HepG2 (cell line): ENCODE measurements around the gene RABEPK. TPM values are rescaled to one million over a fixed set of nuclear protein-coding genes. Genes with fewer than 3 reads are reported as not detected.

Experiments
- HNF4G ChIP-seq, 2 experiments: sonication (generic) in 1 of 2; formaldehyde crosslinking in 1 of 2; IDR thresholded peaks; 2 replicates each; pipeline versions ENCODE4 v1.4.0 to v1.6.1; 2011 to 2020; ENCODE audit warnings: borderline replicate concordance in 2 of 2, low read depth in 2 of 2, mild to moderate bottlenecking in 2 of 2, low read length in 1 of 2, missing genetic modification reagents in 1 of 2, moderate library complexity in 1 of 2
- NFE2L2 ChIP-seq: fragments of 150-350 bp; IDR thresholded peaks from 2 replicates; pipeline ENCODE4 v1.6.1; 2014; ENCODE audit warnings: low read length
- POGZ ChIP-seq: sonication (generic); formaldehyde crosslinking; IDR thresholded peaks from 2 replicates; pipeline ENCODE4 v1.4.0; 2020; ENCODE audit warnings: mild to moderate bottlenecking, missing genetic modification reagents
- RCOR2 ChIP-seq: IDR thresholded peaks from 2 replicates; pipeline ENCODE4 v1.6.1; 2016; ENCODE audit warnings: missing biosample characterization, missing genetic modification reagents
- XBP1 ChIP-seq: sonication (generic); formaldehyde crosslinking; IDR thresholded peaks from 2 replicates; pipeline ENCODE4 v1.5.0; 2020; ENCODE audit warnings: missing genetic modification reagents
- ZBTB7B ChIP-seq: sonication (generic); formaldehyde crosslinking; IDR thresholded peaks from 2 replicates; pipeline ENCODE4 v1.4.0; 2020; ENCODE audit warnings: missing genetic modification reagents
- ZNF296 ChIP-seq: sonication (generic); formaldehyde crosslinking; conservative IDR thresholded peaks from 2 replicates; pipeline ENCODE4 v1.5.0; 2020; ENCODE audit warnings: mild to moderate bottlenecking, missing genetic modification reagents
- ZNF331 ChIP-seq: sonication (generic); formaldehyde crosslinking; IDR thresholded peaks from 2 replicates; pipeline ENCODE4 v1.4.0; 2020; ENCODE audit warnings: missing genetic modification reagents
- polyA plus RNA-seq, 8 experiments: library from polyadenylated mRNA; depleted of rRNA in 3 of 8; stranded (reverse) in 7 of 8; unstranded in 1 of 8; fragments of >200 nt; fragmentation: Illumina TruSeq in 4 of 8; extraction: Trizol in 4 of 8; gene quantifications; 2 replicates each; pipeline versions ENCODE4 v1.2.1 to v1.2.3, GENCODE V29; 2011 to 2016; ENCODE audit warnings: low read depth in 4 of 8, missing spikeins in 1 of 8, mixed read lengths in 1 of 8; ENCODE audit not compliant: insufficient read depth in 1 of 8
- total RNA-seq, 5 experiments: library from RNA; depleted of rRNA; stranded (reverse); fragments of >200 nt; fragmentation: Illumina TruSeq; extraction: Trizol; gene quantifications; 2 replicates each; pipeline ENCODE4 v1.2.3, GENCODE V29; 2016; ENCODE audit warnings: low read depth in 1 of 5
- TF ChIP-seq, protein P1 (sequence below): IDR thresholded peaks from 2 replicates; pipeline ENCODE4 v1.6.1; 2012; ENCODE audit warnings: inconsistent platforms
- TF ChIP-seq, protein P2 (sequence below): sonication (generic); formaldehyde crosslinking; IDR thresholded peaks from 2 replicates; pipeline ENCODE4 v1.9.0; 2021; ENCODE audit warnings: missing genetic modification reagents, borderline replicate concordance
- TF ChIP-seq, protein P3 (sequence below): sonication (generic); formaldehyde crosslinking; IDR thresholded peaks from 2 replicates; pipeline ENCODE4 v1.5.0; 2020; ENCODE audit warnings: mild to moderate bottlenecking, missing genetic modification reagents
- TF ChIP-seq, protein P4 (sequence below): sonication (generic); formaldehyde crosslinking; IDR thresholded peaks from 2 replicates; pipeline ENCODE4; 2020; ENCODE audit warnings: missing genetic modification reagents, mild to moderate bottlenecking, borderline replicate concordance
- TF ChIP-seq, protein P5 (sequence below): sonication (generic); formaldehyde crosslinking; IDR thresholded peaks from 2 replicates; pipeline ENCODE4 v1.5.0; 2020; ENCODE audit warnings: missing genetic modification reagents
- TF ChIP-seq, protein P6 (sequence below): sonication (generic); formaldehyde crosslinking; IDR thresholded peaks from 2 replicates; pipeline ENCODE4 v1.5.1; 2020; ENCODE audit warnings: missing genetic modification reagents, mild to moderate bottlenecking, borderline replicate concordance
- TF ChIP-seq, protein P7 (sequence below): IDR thresholded peaks from 2 replicates; pipeline ENCODE4 v1.6.1; 2016

The RABEPK gene
- total and polyA plus RNA-seq, 2 of the 13 experiments (the other 11 are each of a cell fraction or from before 2014, with no cell fraction given): 75.5 to 90.0 TPM

DNA sequence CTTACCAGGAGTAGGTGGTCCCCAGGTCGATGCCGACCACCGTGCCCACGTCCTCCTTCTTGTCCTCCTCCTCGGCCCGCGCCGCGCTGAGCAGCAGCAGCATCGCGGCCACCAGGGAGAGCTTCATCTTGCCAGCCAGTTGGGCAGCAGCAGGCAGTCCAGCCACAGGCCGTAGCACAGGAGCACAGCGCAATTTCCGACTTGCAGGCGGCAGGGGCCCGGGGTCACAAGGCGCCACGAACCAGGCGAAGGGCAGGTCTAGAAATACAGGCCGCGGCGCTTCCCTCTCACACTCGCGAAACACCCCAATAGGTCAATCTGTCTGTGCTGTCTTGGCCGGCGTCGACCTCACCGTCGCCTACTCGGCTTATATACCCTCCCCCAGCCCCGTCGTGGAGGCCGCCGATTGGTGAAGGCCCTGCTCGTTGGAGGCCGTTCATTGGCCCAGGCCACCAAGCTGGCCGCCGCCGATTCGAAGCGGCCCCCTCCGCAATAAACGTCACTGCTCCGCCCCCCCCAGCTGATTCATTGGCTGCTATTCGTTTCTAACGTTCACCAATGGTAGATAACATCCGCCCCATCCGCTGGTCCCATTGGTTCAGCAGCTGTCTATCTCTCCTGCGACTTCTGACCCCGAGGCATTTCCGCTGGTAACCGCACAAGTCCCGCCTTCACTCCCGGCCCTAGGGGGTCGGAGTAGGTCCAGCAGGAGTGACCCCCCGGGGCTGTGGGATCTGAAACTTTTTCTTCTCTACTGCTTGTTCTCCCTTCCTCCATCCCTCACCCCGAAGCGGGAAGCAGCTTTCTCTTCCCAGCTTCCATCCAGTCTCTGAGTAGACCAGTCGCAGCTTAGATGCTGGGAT lies 40.9 kb downstream of the RABEPK start, which contains the start of gene HSPA5 (continued):
- TF ChIP-seq, protein P1, sequence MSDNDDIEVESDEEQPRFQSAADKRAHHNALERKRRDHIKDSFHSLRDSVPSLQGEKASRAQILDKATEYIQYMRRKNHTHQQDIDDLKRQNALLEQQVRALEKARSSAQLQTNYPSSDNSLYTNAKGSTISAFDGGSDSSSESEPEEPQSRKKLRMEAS: peak; percentile 58
- TF ChIP-seq XBP1 (CRISPR knock-in tag): peak; percentile 99
- TF ChIP-seq, protein P2, sequence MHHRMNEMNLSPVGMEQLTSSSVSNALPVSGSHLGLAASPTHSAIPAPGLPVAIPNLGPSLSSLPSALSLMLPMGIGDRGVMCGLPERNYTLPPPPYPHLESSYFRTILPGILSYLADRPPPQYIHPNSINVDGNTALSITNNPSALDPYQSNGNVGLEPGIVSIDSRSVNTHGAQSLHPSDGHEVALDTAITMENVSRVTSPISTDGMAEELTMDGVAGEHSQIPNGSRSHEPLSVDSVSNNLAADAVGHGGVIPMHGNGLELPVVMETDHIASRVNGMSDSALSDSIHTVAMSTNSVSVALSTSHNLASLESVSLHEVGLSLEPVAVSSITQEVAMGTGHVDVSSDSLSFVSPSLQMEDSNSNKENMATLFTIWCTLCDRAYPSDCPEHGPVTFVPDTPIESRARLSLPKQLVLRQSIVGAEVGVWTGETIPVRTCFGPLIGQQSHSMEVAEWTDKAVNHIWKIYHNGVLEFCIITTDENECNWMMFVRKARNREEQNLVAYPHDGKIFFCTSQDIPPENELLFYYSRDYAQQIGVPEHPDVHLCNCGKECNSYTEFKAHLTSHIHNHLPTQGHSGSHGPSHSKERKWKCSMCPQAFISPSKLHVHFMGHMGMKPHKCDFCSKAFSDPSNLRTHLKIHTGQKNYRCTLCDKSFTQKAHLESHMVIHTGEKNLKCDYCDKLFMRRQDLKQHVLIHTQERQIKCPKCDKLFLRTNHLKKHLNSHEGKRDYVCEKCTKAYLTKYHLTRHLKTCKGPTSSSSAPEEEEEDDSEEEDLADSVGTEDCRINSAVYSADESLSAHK (CRISPR knock-in tag): 0 out of 2 replicates have a peak, but pooled peaks have one; percentile 77
- TF ChIP-seq RCOR2 (CRISPR knock-in tag): no peak
- TF ChIP-seq, protein P3, sequence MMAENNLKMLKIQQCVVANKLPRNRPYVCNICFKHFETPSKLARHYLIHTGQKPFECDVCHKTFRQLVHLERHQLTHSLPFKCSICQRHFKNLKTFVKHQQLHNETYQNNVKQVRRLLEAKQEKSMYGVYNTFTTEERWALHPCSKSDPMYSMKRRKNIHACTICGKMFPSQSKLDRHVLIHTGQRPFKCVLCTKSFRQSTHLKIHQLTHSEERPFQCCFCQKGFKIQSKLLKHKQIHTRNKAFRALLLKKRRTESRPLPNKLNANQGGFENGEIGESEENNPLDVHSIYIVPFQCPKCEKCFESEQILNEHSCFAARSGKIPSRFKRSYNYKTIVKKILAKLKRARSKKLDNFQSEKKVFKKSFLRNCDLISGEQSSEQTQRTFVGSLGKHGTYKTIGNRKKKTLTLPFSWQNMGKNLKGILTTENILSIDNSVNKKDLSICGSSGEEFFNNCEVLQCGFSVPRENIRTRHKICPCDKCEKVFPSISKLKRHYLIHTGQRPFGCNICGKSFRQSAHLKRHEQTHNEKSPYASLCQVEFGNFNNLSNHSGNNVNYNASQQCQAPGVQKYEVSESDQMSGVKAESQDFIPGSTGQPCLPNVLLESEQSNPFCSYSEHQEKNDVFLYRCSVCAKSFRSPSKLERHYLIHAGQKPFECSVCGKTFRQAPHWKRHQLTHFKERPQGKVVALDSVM (CRISPR knock-in tag): peak; percentile 10
- TF ChIP-seq ZNF296: no peak
- TF ChIP-seq POGZ (CRISPR knock-in tag): peak; percentile 55; the same call in 1 of the 2 replicates
- TF ChIP-seq ZNF331: peak; percentile 56; the same call in 1 of the 2 replicates
- TF ChIP-seq, protein P4, sequence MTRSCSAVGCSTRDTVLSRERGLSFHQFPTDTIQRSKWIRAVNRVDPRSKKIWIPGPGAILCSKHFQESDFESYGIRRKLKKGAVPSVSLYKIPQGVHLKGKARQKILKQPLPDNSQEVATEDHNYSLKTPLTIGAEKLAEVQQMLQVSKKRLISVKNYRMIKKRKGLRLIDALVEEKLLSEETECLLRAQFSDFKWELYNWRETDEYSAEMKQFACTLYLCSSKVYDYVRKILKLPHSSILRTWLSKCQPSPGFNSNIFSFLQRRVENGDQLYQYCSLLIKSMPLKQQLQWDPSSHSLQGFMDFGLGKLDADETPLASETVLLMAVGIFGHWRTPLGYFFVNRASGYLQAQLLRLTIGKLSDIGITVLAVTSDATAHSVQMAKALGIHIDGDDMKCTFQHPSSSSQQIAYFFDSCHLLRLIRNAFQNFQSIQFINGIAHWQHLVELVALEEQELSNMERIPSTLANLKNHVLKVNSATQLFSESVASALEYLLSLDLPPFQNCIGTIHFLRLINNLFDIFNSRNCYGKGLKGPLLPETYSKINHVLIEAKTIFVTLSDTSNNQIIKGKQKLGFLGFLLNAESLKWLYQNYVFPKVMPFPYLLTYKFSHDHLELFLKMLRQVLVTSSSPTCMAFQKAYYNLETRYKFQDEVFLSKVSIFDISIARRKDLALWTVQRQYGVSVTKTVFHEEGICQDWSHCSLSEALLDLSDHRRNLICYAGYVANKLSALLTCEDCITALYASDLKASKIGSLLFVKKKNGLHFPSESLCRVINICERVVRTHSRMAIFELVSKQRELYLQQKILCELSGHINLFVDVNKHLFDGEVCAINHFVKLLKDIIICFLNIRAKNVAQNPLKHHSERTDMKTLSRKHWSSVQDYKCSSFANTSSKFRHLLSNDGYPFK (CRISPR knock-in tag): peak; percentile 54; the same call in 1 of the 2 replicates
- peak; percentile 22; the same call in 1 of the 2 replicates for TF ChIP-seq HNF4G (IDR thresholded peaks at IDR 0.05; ENCODE audit: borderline replicate concordance, low read depth, low read length)
- no peak for TF ChIP-seq HNF4G (CRISPR knock-in tag; IDR thresholded peaks at IDR 0.05; ENCODE audit: borderline replicate concordance, low read depth)
- peak; percentile 83 for TF ChIP-seq ZBTB7B
- TF ChIP-seq, protein P5, sequence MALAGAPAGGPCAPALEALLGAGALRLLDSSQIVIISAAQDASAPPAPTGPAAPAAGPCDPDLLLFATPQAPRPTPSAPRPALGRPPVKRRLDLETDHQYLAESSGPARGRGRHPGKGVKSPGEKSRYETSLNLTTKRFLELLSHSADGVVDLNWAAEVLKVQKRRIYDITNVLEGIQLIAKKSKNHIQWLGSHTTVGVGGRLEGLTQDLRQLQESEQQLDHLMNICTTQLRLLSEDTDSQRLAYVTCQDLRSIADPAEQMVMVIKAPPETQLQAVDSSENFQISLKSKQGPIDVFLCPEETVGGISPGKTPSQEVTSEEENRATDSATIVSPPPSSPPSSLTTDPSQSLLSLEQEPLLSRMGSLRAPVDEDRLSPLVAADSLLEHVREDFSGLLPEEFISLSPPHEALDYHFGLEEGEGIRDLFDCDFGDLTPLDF (CRISPR knock-in tag): no peak
- TF ChIP-seq, protein P6, sequence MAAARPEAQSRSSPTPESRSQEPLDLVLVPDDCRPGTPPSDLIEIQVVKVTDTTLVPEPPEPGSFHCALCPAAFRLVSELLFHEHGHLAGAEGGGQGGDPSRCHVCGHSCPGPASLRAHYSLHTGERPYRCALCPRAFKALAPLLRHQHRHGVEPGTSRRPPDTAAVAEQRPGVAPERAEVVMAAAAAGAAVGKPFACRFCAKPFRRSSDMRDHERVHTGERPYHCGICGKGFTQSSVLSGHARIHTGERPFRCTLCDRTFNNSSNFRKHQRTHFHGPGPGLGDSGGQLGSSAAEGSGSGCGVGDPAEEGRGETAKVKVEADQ (CRISPR knock-in tag): no peak; the same call in none of the 2 replicates
- no peak for TF ChIP-seq NFE2L2
- TF ChIP-seq, protein P7, sequence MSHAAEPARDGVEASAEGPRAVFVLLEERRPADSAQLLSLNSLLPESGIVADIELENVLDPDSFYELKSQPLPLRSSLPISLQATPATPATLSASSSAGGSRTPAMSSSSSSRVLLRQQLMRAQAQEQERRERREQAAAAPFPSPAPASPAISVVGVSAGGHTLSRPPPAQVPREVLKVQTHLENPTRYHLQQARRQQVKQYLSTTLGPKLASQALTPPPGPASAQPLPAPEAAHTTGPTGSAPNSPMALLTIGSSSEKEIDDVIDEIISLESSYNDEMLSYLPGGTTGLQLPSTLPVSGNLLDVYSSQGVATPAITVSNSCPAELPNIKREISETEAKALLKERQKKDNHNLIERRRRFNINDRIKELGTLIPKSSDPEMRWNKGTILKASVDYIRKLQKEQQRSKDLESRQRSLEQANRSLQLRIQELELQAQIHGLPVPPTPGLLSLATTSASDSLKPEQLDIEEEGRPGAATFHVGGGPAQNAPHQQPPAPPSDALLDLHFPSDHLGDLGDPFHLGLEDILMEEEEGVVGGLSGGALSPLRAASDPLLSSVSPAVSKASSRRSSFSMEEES (CRISPR knock-in tag): peak; percentile 24
